Liver (tissue), 9 donors: ENCODE data around the gene RYR3. TPM values are rescaled to one million over a fixed set of nuclear protein-coding genes. Genes with fewer than 3 reads are reported as not detected.

Experiments used
- DNase-seq: peaks from one replicate; pipeline ENCODE4 v3.0.0-alpha.2; 2017; ENCODE audit warnings: low spot score
- H3K27ac ChIP-seq, 2 donors: one replicate each; pipeline ENCODE4 v1.7.0; 2013; ENCODE audit warnings: inconsistent platforms in 2 of 2, low read length in 2 of 2, control low read depth in 1 of 2, low read depth in 1 of 2, mild to moderate bottlenecking in 1 of 2
- H3K27me3 ChIP-seq, 4 donors: one replicate each; pipeline versions ENCODE4 v1.6.1 to v1.7.0; 2013; ENCODE audit warnings: low read length in 3 of 4, inconsistent platforms in 1 of 4, mild to moderate bottlenecking in 1 of 4, moderate library complexity in 1 of 4; ENCODE audit not compliant: control insufficient read depth in 4 of 4, insufficient read depth in 4 of 4
- H3K36me3 ChIP-seq, 4 donors: one replicate each; pipeline versions ENCODE4 v1.6.1 to v1.7.0; 2013; ENCODE audit warnings: low read length in 3 of 4, mild to moderate bottlenecking in 3 of 4, low read depth in 1 of 4, moderate library complexity in 1 of 4; ENCODE audit not compliant: control insufficient read depth in 4 of 4, insufficient read depth in 3 of 4
- H3K4me1 ChIP-seq, 4 donors: one replicate each; pipeline versions ENCODE4 v1.6.1 to v1.7.0; 2013; ENCODE audit warnings: low read length in 3 of 4, mild to moderate bottlenecking in 3 of 4, moderate library complexity in 1 of 4; ENCODE audit not compliant: control insufficient read depth in 4 of 4, insufficient read depth in 4 of 4
- H3K4me3 ChIP-seq, 3 donors: one replicate each; pipeline versions ENCODE4 v1.6.1 to v1.7.0; 2013; ENCODE audit warnings: low read length in 3 of 3, control low read depth in 1 of 3, low read depth in 1 of 3, mild to moderate bottlenecking in 1 of 3
- H3K9ac ChIP-seq, 2 donors: one replicate each; pipeline ENCODE4 v1.7.0; 2013; ENCODE audit warnings: low read length in 2 of 2, mild to moderate bottlenecking in 2 of 2, moderate library complexity in 2 of 2, control low read depth in 1 of 2, low read depth in 1 of 2
- H3K9me3 ChIP-seq, 4 donors: one replicate each; pipeline versions ENCODE4 v1.6.1 to v1.7.0; 2013; ENCODE audit warnings: low read length in 3 of 4; ENCODE audit not compliant: control insufficient read depth in 4 of 4
- EGR1 ChIP-seq, 2 donors: IDR thresholded peaks; 2 replicates each; pipeline ENCODE4 v1.6.1; 2016 to 2018; ENCODE audit warnings: antibody characterized with exemption in 2 of 2, low read depth in 2 of 2
- FOXA1 ChIP-seq: IDR thresholded peaks from 2 replicates; pipeline ENCODE4 v1.6.1; 2016; ENCODE audit warnings: antibody characterized with exemption
- FOXA2 ChIP-seq: IDR thresholded peaks from 2 replicates; pipeline ENCODE4 v1.6.1; 2016; ENCODE audit warnings: antibody characterized with exemption
- GABPA ChIP-seq, 2 donors: IDR thresholded peaks in 1 of 2; conservative IDR thresholded peaks in 1 of 2; 2 replicates each; pipeline ENCODE4 v1.6.1; 2016; ENCODE audit warnings: antibody characterized with exemption in 2 of 2, mild to moderate bottlenecking in 1 of 2, moderate library complexity in 1 of 2
- HNF4A ChIP-seq, 2 donors: conservative IDR thresholded peaks; 2 replicates each; pipeline ENCODE4 v1.6.1; 2016; ENCODE audit warnings: antibody characterized with exemption in 2 of 2, mild to moderate bottlenecking in 2 of 2
- HNF4G ChIP-seq: IDR thresholded peaks from 2 replicates; pipeline ENCODE4 v1.6.1; 2016; ENCODE audit warnings: antibody characterized with exemption
- JUND ChIP-seq, 2 donors: IDR thresholded peaks; 2 replicates each; pipeline ENCODE4 v1.6.1; 2016; ENCODE audit warnings: antibody characterized with exemption in 2 of 2
- NR2F2 ChIP-seq: IDR thresholded peaks from 2 replicates; pipeline ENCODE4 v1.6.1; 2016; ENCODE audit warnings: antibody characterized with exemption
- RXRA ChIP-seq, 2 donors: IDR thresholded peaks; 2 replicates each; pipeline ENCODE4 v1.6.1; 2017 to 2018; ENCODE audit warnings: antibody characterized with exemption in 2 of 2, mild to moderate bottlenecking in 1 of 2
- SP1 ChIP-seq: IDR thresholded peaks from 2 replicates; pipeline ENCODE4 v1.6.1; 2018; ENCODE audit warnings: antibody characterized with exemption, mild to moderate bottlenecking
- YY1 ChIP-seq: IDR thresholded peaks from 2 replicates; pipeline ENCODE4 v1.6.1; 2016; ENCODE audit warnings: antibody characterized with exemption, mild to moderate bottlenecking
- WGBS: extraction: QIAGEN DNeasy Blood & Tissue Kit; methylation state at CpG from one replicate; pipeline ENCODE4 v1.1.7; 2013; 5-methylcytosine and 5-hydroxymethylcytosine counted together
- polyA plus RNA-seq, 2 donors: library from polyadenylated mRNA; stranded (reverse) in 1 of 2; unstranded in 1 of 2; fragments of 200-250 nt in 1 of 2; fragments of >200 nt in 1 of 2; fragmentation: Nextera tagmentation in 1 of 2; extraction: Ambion mirVana in 1 of 2; gene quantifications; one replicate each; pipeline versions ENCODE4 v1.2.1 to v1.2.3, GENCODE V29; 2013 to 2015
- total RNA-seq, 2 donors: library from RNA; depleted of rRNA; stranded (reverse); fragments of >200 nt; gene quantifications; one replicate each; pipeline ENCODE4 v1.2.3, GENCODE V29; 2014
- TF ChIP-seq, protein P1 (sequence below): IDR thresholded peaks from 2 replicates; pipeline ENCODE4 v1.6.1; 2016; ENCODE audit warnings: antibody characterized with exemption
- TF ChIP-seq, protein P2 (sequence below): IDR thresholded peaks from 2 replicates; pipeline ENCODE4 v1.6.1; 2016; ENCODE audit warnings: antibody characterized with exemption, mild to moderate bottlenecking
- TF ChIP-seq, protein P3 (sequence below): IDR thresholded peaks from 2 replicates; pipeline ENCODE4 v1.6.1; 2016; ENCODE audit warnings: antibody characterized with exemption
- TF ChIP-seq, protein P4 (sequence below): fragments of 150-350 bp; IDR thresholded peaks from 2 replicates; pipeline ENCODE4 v1.5.1; 2017; ENCODE audit warnings: improper control_type of control experiment, low read depth, low read length; ENCODE audit not compliant: missing input control
- donor health status: healthy.
- donor health status: healthy.
- donor health status: healthy.
- donor health status: healthy.
- donor health status: healthy.

RYR3 gene
- total and polyA plus RNA-seq, 4 donors: 0.01 to 1.1 (median 0.22) TPM

DNA sequence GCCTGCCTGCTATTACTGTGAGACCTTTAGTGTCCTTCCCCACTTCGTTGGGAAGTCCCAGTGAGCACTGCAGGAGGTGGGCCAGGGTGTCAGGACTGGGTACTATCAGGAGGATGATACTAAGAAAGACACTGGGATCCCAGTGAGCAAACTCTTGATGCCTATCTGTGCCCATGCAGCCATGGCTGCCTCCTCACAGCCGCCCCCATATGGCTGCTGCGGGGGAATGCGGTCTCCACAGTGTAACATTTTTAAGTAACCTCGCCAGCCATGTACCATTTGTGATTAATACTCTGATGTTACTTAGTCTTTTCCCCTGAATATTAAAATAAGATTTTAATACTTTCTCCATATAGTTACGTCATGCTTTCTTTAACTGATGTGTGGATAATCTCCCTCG is 312.2 kb downstream of the RYR3 start:
- DNase-seq: no peak
- no peak overlapping the region for H3K9ac ChIP-seq
- H3K4me3 ChIP-seq: no peak overlapping the region
- H3K9me3 ChIP-seq: no peaks in the 10 kb centered on the region
- 79% methylated on average over 7 of the region's 7 CpGs for WGBS
- TF ChIP-seq GABPA (IDR thresholded peaks at IDR 0.05 in 1 of 2, conservative IDR thresholded peaks at IDR 0.05 in 1 of 2) (no peak), YY1 (no peak), HNF4G (no peak), JUND (IDR thresholded peaks at IDR 0.05) (no peak), EGR1 (IDR thresholded peaks at IDR 0.05; ENCODE audit: low read depth in 2 of 2) (no peak), SP1 (no peak)
- TF ChIP-seq, protein P1, sequence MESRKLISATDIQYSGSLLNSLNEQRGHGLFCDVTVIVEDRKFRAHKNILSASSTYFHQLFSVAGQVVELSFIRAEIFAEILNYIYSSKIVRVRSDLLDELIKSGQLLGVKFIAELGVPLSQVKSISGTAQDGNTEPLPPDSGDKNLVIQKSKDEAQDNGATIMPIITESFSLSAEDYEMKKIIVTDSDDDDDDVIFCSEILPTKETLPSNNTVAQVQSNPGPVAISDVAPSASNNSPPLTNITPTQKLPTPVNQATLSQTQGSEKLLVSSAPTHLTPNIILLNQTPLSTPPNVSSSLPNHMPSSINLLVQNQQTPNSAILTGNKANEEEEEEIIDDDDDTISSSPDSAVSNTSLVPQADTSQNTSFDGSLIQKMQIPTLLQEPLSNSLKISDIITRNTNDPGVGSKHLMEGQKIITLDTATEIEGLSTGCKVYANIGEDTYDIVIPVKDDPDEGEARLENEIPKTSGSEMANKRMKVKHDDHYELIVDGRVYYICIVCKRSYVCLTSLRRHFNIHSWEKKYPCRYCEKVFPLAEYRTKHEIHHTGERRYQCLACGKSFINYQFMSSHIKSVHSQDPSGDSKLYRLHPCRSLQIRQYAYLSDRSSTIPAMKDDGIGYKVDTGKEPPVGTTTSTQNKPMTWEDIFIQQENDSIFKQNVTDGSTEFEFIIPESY: no peak
- TF ChIP-seq, protein P2, sequence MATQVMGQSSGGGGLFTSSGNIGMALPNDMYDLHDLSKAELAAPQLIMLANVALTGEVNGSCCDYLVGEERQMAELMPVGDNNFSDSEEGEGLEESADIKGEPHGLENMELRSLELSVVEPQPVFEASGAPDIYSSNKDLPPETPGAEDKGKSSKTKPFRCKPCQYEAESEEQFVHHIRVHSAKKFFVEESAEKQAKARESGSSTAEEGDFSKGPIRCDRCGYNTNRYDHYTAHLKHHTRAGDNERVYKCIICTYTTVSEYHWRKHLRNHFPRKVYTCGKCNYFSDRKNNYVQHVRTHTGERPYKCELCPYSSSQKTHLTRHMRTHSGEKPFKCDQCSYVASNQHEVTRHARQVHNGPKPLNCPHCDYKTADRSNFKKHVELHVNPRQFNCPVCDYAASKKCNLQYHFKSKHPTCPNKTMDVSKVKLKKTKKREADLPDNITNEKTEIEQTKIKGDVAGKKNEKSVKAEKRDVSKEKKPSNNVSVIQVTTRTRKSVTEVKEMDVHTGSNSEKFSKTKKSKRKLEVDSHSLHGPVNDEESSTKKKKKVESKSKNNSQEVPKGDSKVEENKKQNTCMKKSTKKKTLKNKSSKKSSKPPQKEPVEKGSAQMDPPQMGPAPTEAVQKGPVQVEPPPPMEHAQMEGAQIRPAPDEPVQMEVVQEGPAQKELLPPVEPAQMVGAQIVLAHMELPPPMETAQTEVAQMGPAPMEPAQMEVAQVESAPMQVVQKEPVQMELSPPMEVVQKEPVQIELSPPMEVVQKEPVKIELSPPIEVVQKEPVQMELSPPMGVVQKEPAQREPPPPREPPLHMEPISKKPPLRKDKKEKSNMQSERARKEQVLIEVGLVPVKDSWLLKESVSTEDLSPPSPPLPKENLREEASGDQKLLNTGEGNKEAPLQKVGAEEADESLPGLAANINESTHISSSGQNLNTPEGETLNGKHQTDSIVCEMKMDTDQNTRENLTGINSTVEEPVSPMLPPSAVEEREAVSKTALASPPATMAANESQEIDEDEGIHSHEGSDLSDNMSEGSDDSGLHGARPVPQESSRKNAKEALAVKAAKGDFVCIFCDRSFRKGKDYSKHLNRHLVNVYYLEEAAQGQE: no peak
- H3K36me3 ChIP-seq: no peaks in the 10 kb centered on the region
- no peaks in the 10 kb centered on the region for H3K27me3 ChIP-seq
- H3K27ac ChIP-seq: no peak overlapping the region
- no peaks in the 10 kb centered on the region for H3K4me1 ChIP-seq

DNA sequence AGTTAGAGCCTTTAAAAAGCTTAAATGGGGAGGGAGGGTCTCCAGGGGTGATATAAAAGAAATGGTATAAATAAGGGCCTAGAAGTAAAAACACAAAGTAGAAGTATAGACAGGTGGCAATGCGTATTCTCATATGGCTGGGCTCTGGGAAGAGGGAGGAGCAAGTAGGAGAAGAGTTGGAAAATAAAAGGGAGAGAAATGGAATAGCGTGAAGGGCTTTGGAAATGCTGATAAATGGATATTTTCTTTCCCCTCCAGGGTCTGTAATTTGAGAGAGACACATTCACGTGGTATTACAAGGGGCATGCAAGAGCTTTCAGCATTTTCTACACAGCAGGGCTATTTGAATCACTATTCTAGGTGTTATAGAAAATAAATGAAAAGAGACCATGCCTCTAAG is 313.7 kb downstream of the RYR3 start:
- no peaks in the 10 kb centered on the region for H3K4me1 ChIP-seq
- no peaks in the 10 kb centered on the region for H3K36me3 ChIP-seq
- WGBS: 55% methylated on average over 3 of the region's 3 CpGs
- H3K4me3 ChIP-seq: no peak overlapping the region
- DNase-seq: no peak
- TF ChIP-seq, protein P1: no peak
- TF ChIP-seq FOXA2 (no peak), EGR1 (IDR thresholded peaks at IDR 0.05; ENCODE audit: low read depth in 2 of 2) (no peak), NR2F2 (no peak), FOXA1 (no peak), HNF4A (conservative IDR thresholded peaks at IDR 0.05) (no peak), RXRA (IDR thresholded peaks at IDR 0.05) (no peak), JUND (IDR thresholded peaks at IDR 0.05) (no peak), SP1 (no peak), HNF4G (no peak), YY1 (no peak)
- TF ChIP-seq, protein P3, sequence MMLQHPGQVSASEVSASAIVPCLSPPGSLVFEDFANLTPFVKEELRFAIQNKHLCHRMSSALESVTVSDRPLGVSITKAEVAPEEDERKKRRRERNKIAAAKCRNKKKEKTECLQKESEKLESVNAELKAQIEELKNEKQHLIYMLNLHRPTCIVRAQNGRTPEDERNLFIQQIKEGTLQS: no peak
- TF ChIP-seq, protein P4, sequence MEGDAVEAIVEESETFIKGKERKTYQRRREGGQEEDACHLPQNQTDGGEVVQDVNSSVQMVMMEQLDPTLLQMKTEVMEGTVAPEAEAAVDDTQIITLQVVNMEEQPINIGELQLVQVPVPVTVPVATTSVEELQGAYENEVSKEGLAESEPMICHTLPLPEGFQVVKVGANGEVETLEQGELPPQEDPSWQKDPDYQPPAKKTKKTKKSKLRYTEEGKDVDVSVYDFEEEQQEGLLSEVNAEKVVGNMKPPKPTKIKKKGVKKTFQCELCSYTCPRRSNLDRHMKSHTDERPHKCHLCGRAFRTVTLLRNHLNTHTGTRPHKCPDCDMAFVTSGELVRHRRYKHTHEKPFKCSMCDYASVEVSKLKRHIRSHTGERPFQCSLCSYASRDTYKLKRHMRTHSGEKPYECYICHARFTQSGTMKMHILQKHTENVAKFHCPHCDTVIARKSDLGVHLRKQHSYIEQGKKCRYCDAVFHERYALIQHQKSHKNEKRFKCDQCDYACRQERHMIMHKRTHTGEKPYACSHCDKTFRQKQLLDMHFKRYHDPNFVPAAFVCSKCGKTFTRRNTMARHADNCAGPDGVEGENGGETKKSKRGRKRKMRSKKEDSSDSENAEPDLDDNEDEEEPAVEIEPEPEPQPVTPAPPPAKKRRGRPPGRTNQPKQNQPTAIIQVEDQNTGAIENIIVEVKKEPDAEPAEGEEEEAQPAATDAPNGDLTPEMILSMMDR: no peak
- no peak overlapping the region for H3K27ac ChIP-seq
- H3K9ac ChIP-seq: no peak overlapping the region
- H3K27me3 ChIP-seq: no peaks in the 10 kb centered on the region
- no peaks in the 10 kb centered on the region for H3K9me3 ChIP-seq
